ENCODE results near the gene JMJD7.

DNA sequence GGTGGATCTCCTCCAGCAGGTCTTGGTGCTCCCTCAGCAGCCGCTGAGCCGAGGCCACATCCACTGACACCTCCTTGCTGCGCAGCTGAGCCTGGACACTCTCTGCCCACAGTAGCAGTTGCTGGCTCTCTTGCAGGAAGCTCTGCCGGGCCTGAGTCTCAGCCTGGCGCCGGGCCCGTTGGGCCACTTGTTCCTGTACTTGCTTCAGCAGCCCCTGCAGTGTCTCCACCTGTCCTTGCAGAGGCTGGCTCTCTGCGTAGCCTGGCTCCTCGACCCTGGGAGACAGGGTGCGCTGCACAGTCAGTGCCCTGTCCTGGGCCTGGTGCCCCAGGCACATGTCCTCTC is 50.4 kb downstream of the JMJD7 start:
- TF ChIP-seq, protein P1, sequence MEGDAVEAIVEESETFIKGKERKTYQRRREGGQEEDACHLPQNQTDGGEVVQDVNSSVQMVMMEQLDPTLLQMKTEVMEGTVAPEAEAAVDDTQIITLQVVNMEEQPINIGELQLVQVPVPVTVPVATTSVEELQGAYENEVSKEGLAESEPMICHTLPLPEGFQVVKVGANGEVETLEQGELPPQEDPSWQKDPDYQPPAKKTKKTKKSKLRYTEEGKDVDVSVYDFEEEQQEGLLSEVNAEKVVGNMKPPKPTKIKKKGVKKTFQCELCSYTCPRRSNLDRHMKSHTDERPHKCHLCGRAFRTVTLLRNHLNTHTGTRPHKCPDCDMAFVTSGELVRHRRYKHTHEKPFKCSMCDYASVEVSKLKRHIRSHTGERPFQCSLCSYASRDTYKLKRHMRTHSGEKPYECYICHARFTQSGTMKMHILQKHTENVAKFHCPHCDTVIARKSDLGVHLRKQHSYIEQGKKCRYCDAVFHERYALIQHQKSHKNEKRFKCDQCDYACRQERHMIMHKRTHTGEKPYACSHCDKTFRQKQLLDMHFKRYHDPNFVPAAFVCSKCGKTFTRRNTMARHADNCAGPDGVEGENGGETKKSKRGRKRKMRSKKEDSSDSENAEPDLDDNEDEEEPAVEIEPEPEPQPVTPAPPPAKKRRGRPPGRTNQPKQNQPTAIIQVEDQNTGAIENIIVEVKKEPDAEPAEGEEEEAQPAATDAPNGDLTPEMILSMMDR (conservative IDR thresholded peaks at IDR 0.05; ENCODE audit: low read length), result no peak
- TF ChIP-seq EZH2phosphoT487 (IDR thresholded peaks at IDR 0.05; ENCODE audit: borderline replicate concordance, low read depth, low read length), result no peak
